ENCODE data around the gene FAM193A. TPM values are rescaled to one million over a fixed set of nuclear protein-coding genes. Genes with fewer than 3 reads are reported as not detected.

The FAM193A gene
- polyA plus RNA-seq, 1 of the 3 experiments (the other 2 are of a cell fraction) = 9.2 TPM

GRCh38 chr4:2497931-2498330 lies 38.5 kb upstream of the FAM193A start:
- Histone ChIP-seq H3K27me3 (ENCODE audit: insufficient read depth) (no peaks in the 10 kb centered on the region), H3K27ac (ENCODE audit: low read depth in 2 of 2, low read length in 1 of 2) (no peak overlapping the region), H3K4me3 (ENCODE audit: low read depth in 2 of 2, low read length in 1 of 2) (no peak overlapping the region), H3K4me2 (no peak overlapping the region), H3F3A (replicated peaks; ENCODE audit: insufficient read depth) (peaks cover 15% of the 10 kb centered on the region), H3K9me3 (no peaks in the 10 kb centered on the region), H3K4me1 (ENCODE audit: control insufficient read depth in 1 of 2, insufficient read depth in 2 of 2, low read depth in 1 of 2, low read length in 1 of 2) (peaks cover 0 to 9% of the 10 kb centered on the region in 2 experiments; a peak in 1 of 4 replicates), H3K79me2 (ENCODE audit: insufficient read depth) (peaks cover 92% of the 10 kb centered on the region), H3K9me2 (no peaks in the 10 kb centered on the region), H3K36me3 (replicated peaks in 1 of 2; ENCODE audit: control insufficient read depth in 1 of 2, insufficient read depth in 2 of 2, low read length in 1 of 2) (peaks cover 45 to 58% of the 10 kb centered on the region in 2 experiments), H4K20me1 (ENCODE audit: insufficient read depth) (peaks cover 40% of the 10 kb centered on the region), H2AFZ (ENCODE audit: low read depth) (no peak overlapping the region), H3K9ac (no peak overlapping the region)
- TF ChIP-seq JUND (IDR thresholded peaks at IDR 0.05) = no peak
- no peak for TF ChIP-seq CTCF (IDR thresholded peaks at IDR 0.05)
- TF ChIP-seq GATA2 (CRISPR knock-in tag; IDR thresholded peaks at IDR 0.05) = no peak
- no peak for TF ChIP-seq CHD2 (IDR thresholded peaks at IDR 0.05; ENCODE audit: low read length, partially characterized antibody)
- TF ChIP-seq RAD21 (IDR thresholded peaks at IDR 0.05; ENCODE audit: low read length) = no peak
- TF ChIP-seq RCOR1 (IDR thresholded peaks at IDR 0.05; ENCODE audit: low read length) = no peak
- ChIA-PET CTCF (interaction anchor here (0.8 to 1.2 kb wide), 3 partner anchors 35 to 278 kb away, joined by 3 read pairs; no protein-coding TSS in a partner anchor), POLR2A (no interaction called here)
- DNase-seq = no peak
- WGBS (ENCODE audit: low lambda C conversion rate) = 95% methylated on average over 9 of the region's 9 CpGs

DNA sequence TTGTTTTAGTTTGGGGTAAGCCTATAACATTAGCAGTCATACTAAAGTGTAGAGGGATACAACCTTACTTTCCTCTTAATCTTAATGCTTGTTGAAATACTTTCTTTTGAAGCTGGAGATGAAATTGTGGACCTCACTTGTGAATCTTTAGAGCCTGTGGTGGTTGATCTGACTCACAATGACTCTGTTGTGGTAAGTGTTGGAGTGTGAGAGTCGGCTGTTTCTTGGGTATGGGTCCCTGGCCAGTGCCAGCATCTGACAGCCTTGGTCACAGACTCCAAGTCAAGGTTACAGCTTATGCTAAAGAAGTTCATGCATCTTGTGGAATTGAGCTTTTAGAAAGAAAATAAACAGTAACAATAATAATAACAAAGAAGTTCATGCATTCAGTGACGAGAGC lies 35.9 kb upstream of the FAM193A start:
- no peak for DNase-seq
- H3K4me1 ChIP-seq (ENCODE audit: control insufficient read depth in 1 of 2, insufficient read depth in 2 of 2, low read depth in 1 of 2, low read length in 1 of 2) = peaks cover 0 to 9% of the 10 kb centered on the region in 2 experiments; a peak in 1 of 4 replicates
- CTCF ChIA-PET = no interaction called here

More for the DNA sequence above, 35.9 kb upstream of the FAM193A start:
- Histone ChIP-seq H3K27me3 (ENCODE audit: insufficient read depth) (no peaks in the 10 kb centered on the region), H3K27ac (ENCODE audit: low read depth in 2 of 2, low read length in 1 of 2) (no peak overlapping the region), H3F3A (replicated peaks; ENCODE audit: insufficient read depth) (peaks cover 5% of the 10 kb centered on the region), H2AFZ (ENCODE audit: low read depth) (no peak overlapping the region), H3K9me2 (no peaks in the 10 kb centered on the region), H3K4me2 (no peak overlapping the region), H3K9ac (no peak overlapping the region), H3K9me3 (no peaks in the 10 kb centered on the region), H3K79me2 (ENCODE audit: insufficient read depth) (peaks cover 88% of the 10 kb centered on the region), H4K20me1 (ENCODE audit: insufficient read depth) (peaks cover 39% of the 10 kb centered on the region), H3K4me3 (ENCODE audit: low read depth in 2 of 2, low read length in 1 of 2) (no peak overlapping the region), H3K36me3 (replicated peaks in 1 of 2; ENCODE audit: control insufficient read depth in 1 of 2, insufficient read depth in 2 of 2, low read length in 1 of 2) (peaks cover 39 to 56% of the 10 kb centered on the region in 2 experiments)
- POLR2A ChIA-PET = no interaction called here
- 87% methylated on average over 2 of the region's 2 CpGs for WGBS (ENCODE audit: low lambda C conversion rate)
- no peak for TF ChIP-seq CHD2 (IDR thresholded peaks at IDR 0.05; ENCODE audit: low read length, partially characterized antibody)
- no peak for TF ChIP-seq FOSL2 (IDR thresholded peaks at IDR 0.05; ENCODE audit: borderline replicate concordance, low read depth)
- no peak for TF ChIP-seq TCF12 (IDR thresholded peaks at IDR 0.05)
- no peak for TF ChIP-seq RXRA (IDR thresholded peaks at IDR 0.05; ENCODE audit: borderline replicate concordance, low read depth)
- TF ChIP-seq EZH2phosphoT487 (IDR thresholded peaks at IDR 0.05; ENCODE audit: borderline replicate concordance, low read depth) = no peak
- no peak for TF ChIP-seq ZBTB33 (IDR thresholded peaks at IDR 0.05; ENCODE audit: borderline replicate concordance, low read depth)
- no peak for TF ChIP-seq TAF1 (IDR thresholded peaks at IDR 0.05; ENCODE audit: borderline replicate concordance, low read depth, low read length)
- no peak for TF ChIP-seq SIN3A (IDR thresholded peaks at IDR 0.05; ENCODE audit: borderline replicate concordance, low read depth, low read length)
- no peak for TF ChIP-seq SMC3 (IDR thresholded peaks at IDR 0.05; ENCODE audit: low read depth, low read length)
- TF ChIP-seq TEAD4 (IDR thresholded peaks at IDR 0.05; ENCODE audit: borderline replicate concordance, insufficient read depth) = no peak
- no peak for TF ChIP-seq MXI1 (IDR thresholded peaks at IDR 0.05; ENCODE audit: low read depth, low read length)
- no peak for TF ChIP-seq GABPA (IDR thresholded peaks at IDR 0.05; ENCODE audit: low read depth)
- no peak for TF ChIP-seq MAX (IDR thresholded peaks at IDR 0.05; ENCODE audit: low read depth)
- TF ChIP-seq NFIC (IDR thresholded peaks at IDR 0.05; ENCODE audit: borderline replicate concordance) = no peak
- TF ChIP-seq RCOR1 (IDR thresholded peaks at IDR 0.05; ENCODE audit: low read length) = no peak
- no peak for TF ChIP-seq JUND (IDR thresholded peaks at IDR 0.05)
- TF ChIP-seq RFX5 (IDR thresholded peaks at IDR 0.05; ENCODE audit: low read length) = no peak
- no peak for TF ChIP-seq FOXJ3 (CRISPR knock-in tag; IDR thresholded peaks at IDR 0.05)
- TF ChIP-seq USF1 (IDR thresholded peaks at IDR 0.05; ENCODE audit: borderline replicate concordance, low read depth) = no peak
- no peak for TF ChIP-seq YY1 (IDR thresholded peaks at IDR 0.05; ENCODE audit: low read depth)

Measured in SK-N-SH (cell line).